NCI-H1930 (cell line): ENCODE measurements around the gene ZFP91.
A peak's percentile ranks its signal among the peaks of the same experiment; 100 is the strongest.
"Not testable (repeated sequence)": the region's sequence is repeated elsewhere in the genome, so short reads cannot be mapped to it uniquely, and the experiment has no call there.

ENCODE experiments used
- DNase-seq, 2 experiments: peaks; one replicate each; lab custom pipeline; 2025; lab: John Stamatoyannopoulos, UW

ZFP91 gene

GRCh38 chr11:58578635-58579191 is at the start of gene ZFP91:
ZFP91 (plus strand) TSS chr11:58579063; CDS start chr11:58579282, 219 bp downstream.
- peak; percentile 99 to 100 for DNase-seq

GRCh38 chr11:58530236-58530635 is 48.6 kb upstream of the ZFP91 start:
- DNase-seq = no peak

GRCh38 chr11:58531865-58532341 is 47.0 kb upstream of the ZFP91 start:
- DNase-seq = no peak

GRCh38 chr11:58546841-58547240 is 32.0 kb upstream of the ZFP91 start:
- DNase-seq = no peak

GRCh38 chr11:58549644-58550043 is 29.2 kb upstream of the ZFP91 start:
- no peak for DNase-seq

- DNase-seq = no peak
Observed at GRCh38 chr11:58560842-58561241, 18.0 kb upstream of the ZFP91 start.

- no peak for DNase-seq
Observed at GRCh38 chr11:58561394-58562098, 17.3 kb upstream of the ZFP91 start.

GRCh38 chr11:58562375-58562800 is 16.5 kb upstream of the ZFP91 start:
- DNase-seq = no peak

- no peak for DNase-seq
Observed at GRCh38 chr11:58564231-58564630, 14.6 kb upstream of the ZFP91 start.

GRCh38 chr11:58567889-58568512 is 10.9 kb upstream of the ZFP91 start:
- DNase-seq = peak; percentile 14 to 21

- DNase-seq = not testable (repeated sequence)
Observed at GRCh38 chr11:58572906-58573305, 6.0 kb upstream of the ZFP91 start.

GRCh38 chr11:58573451-58574104 is 5.3 kb upstream of the ZFP91 start:
- DNase-seq = no peak

- no peak for DNase-seq
Observed at GRCh38 chr11:58574881-58575280, 4.0 kb upstream of the ZFP91 start.

- no peak for DNase-seq
Observed at GRCh38 chr11:58575377-58576020, 3.4 kb upstream of the ZFP91 start, which contains the start of gene LPXN. LPXN (minus strand) TSS chr11:58575856; CDS start chr11:58575772, 84 bp downstream.

GRCh38 chr11:58576887-58577471 is 1.9 kb upstream of the ZFP91 start:
- no peak for DNase-seq

GRCh38 chr11:58577555-58578135 is 1.2 kb upstream of the ZFP91 start:
- DNase-seq = peak in 1 of 2 experiments; percentile 71

GRCh38 chr11:58578136-58578634 is 678 bp upstream of the ZFP91 start:
- DNase-seq = peak; percentile 97 to 100

GRCh38 chr11:58579192-58580129 is 598 bp downstream of the ZFP91 start:
- peak; percentile 91 to 97 for DNase-seq

GRCh38 chr11:58580311-58580710 is 1.4 kb downstream of the ZFP91 start:
- no peak for DNase-seq

GRCh38 chr11:58582437-58582836 is 3.6 kb downstream of the ZFP91 start:
- no peak for DNase-seq
